ENCODE data around the gene SBF2.
A peak's percentile ranks its signal among the peaks of the same experiment; 100 is the strongest.

SBF2 gene

DNA sequence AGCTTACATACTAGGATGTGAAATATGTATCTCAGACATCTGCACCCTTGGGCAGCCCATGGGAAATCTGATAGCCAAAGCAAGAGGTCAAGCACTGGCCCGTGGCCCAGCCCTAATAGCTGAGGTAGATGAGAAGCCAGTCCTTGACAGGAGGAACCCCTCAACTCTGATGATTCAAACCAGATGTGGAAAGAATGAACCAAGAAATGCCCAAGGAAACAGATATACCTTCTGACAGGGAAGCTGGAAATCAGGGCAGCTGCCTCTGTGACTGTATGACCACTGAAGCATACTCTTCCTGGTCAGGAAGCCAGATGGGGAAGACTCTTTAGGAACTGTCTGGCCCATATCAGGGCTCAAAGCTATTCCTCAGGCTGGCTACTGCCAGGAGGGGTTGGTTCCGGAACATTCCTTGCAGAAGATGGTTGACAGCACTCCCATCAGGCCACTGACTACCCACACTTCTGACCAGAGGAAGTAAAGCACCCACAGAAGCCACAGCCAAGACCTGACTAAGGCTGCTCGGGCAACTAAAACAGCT lies 506.0 kb downstream of the SBF2 start:
- TF ChIP-seq, protein P1, sequence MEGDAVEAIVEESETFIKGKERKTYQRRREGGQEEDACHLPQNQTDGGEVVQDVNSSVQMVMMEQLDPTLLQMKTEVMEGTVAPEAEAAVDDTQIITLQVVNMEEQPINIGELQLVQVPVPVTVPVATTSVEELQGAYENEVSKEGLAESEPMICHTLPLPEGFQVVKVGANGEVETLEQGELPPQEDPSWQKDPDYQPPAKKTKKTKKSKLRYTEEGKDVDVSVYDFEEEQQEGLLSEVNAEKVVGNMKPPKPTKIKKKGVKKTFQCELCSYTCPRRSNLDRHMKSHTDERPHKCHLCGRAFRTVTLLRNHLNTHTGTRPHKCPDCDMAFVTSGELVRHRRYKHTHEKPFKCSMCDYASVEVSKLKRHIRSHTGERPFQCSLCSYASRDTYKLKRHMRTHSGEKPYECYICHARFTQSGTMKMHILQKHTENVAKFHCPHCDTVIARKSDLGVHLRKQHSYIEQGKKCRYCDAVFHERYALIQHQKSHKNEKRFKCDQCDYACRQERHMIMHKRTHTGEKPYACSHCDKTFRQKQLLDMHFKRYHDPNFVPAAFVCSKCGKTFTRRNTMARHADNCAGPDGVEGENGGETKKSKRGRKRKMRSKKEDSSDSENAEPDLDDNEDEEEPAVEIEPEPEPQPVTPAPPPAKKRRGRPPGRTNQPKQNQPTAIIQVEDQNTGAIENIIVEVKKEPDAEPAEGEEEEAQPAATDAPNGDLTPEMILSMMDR (IDR thresholded peaks at IDR 0.05; ENCODE audit: control insufficient read depth, insufficient read depth, low read depth, low read length, missing control alignments): no peak
- H3K4me3 ChIP-seq (ENCODE audit: control insufficient read depth, low read depth, low read length): no peak overlapping the region
- DNase-seq (ENCODE audit: low read depth): peak; percentile 97

DNA sequence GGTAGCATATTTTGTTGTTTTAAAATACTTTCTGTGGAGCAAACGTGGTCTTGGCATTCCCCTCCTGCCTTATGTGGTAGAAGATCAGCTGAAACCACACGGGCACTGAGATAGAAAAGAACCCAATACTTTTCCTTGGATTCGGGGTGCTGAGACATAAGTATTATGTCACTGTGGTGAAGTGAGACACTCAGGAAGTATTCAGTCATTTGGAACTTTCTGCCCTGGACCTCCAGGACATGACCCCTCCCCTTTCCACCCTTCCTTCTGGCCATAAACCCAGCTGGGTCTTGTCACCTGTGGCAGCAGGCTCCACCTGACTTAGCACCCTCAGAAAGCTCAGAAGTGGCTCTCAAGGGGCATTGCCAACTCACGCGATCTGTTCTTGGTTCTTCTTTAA lies 506.8 kb downstream of the SBF2 start:
- no peak for DNase-seq (ENCODE audit: low read depth)

DNA sequence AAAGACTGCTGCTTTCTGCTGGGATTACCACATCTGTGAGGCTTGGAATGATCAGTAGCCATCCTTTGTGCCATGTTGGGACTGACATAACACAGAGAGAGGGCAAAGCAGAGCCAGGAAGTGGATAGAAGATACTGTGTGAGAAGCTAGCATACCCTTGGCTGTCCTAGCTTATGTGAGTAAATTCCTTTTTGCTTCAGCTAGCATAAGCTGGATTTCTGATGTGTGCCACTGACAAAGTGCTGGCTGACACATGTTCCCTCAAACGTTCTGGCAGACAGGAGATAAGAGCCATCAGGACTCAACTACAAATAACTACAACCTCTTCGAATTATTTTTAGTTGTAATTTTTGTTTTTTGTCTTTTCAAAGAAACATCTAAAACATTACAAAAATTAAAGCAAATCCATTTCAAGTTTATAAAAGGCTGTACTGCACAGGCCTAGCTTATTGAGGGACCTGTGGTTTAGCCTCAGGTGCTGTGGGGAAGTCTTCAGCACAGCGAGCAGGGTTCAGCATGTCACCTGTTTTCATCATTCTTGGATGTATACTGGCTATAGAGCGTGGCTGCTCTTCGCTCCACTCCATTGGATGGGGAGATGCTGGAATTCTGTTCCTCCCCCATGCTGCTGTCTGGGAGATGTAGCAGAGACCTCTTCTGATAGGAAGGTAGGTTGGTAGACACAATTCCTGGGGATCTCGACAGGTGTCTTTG lies 509.3 kb downstream of the SBF2 start:
- no peak overlapping the region for H3K4me3 ChIP-seq (ENCODE audit: control insufficient read depth, low read depth, low read length)
- TF ChIP-seq, protein P1 (IDR thresholded peaks at IDR 0.05; ENCODE audit: control insufficient read depth, insufficient read depth, low read depth, low read length, missing control alignments): no peak
- DNase-seq (ENCODE audit: low read depth): no peak

More for the DNA sequence above, 506.8 kb downstream of the SBF2 start:
- TF ChIP-seq, protein P1 (IDR thresholded peaks at IDR 0.05; ENCODE audit: control insufficient read depth, insufficient read depth, low read depth, low read length, missing control alignments): no peak
- no peak overlapping the region for H3K4me3 ChIP-seq (ENCODE audit: control insufficient read depth, low read depth, low read length)

DNA sequence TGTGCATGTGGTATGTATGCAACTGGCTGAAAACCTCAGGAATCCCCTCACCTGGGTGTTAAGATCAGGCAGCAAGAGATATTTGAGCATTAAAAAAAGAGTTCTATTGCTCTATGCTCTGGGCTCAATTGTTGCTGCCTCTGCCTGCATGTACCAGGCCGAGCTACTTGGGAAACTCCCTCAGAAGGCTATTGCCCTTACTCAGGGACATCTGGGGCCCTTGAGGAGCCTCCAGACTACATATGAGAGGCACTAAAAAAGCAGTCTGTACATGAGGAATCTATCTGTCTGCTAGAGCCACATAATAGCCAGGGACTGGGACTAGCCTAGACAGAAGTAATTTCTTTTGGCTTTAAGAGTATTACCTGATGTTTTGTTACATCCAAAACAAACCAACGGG lies 510.0 kb downstream of the SBF2 start:
- no peak for DNase-seq (ENCODE audit: low read depth)
- H3K4me3 ChIP-seq (ENCODE audit: control insufficient read depth, low read depth, low read length): no peak overlapping the region
- TF ChIP-seq, protein P1 (IDR thresholded peaks at IDR 0.05; ENCODE audit: control insufficient read depth, insufficient read depth, low read depth, low read length, missing control alignments): no peak

DNA sequence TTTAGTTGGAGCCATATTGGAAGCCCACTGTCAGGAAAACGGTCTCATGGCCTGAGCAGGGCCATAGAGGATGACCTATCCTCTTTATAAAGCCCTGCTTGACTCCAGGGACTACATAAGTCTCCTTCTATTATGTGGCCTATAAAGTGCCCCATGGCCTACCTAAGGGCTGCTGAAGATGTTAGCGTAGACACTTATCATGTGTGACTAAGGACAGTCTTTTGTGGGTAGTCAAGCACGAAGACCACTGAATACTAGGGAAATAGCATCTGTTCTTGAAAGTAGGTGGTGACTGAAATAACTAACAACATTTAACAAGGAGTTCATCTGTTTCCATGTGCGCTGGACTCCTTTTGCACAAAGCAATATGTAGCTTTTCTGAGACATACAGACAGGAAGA lies 513.1 kb downstream of the SBF2 start:
- no peak for DNase-seq (ENCODE audit: low read depth)
- TF ChIP-seq, protein P1 (IDR thresholded peaks at IDR 0.05; ENCODE audit: control insufficient read depth, insufficient read depth, low read depth, low read length, missing control alignments): no peak
- H3K4me3 ChIP-seq (ENCODE audit: control insufficient read depth, low read depth, low read length): no peak overlapping the region

DNA sequence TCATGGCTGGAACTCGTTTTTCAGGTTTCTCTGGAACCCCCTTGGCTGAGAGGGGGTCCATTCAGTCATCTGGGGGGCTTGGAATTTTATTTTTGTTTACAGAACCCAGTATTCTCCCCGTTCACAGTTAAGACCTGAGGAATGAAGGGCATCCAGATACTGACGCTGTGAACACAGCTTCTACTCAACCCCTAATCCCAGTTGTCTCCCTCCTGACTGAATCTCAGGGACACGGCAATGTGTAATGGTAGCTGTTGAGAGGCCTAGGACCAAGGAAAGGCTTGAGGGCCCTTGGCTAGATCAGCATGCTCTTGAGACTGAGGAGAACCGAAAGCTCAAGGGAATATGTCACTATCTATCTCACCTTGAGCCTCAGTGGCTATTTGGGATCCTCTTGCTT lies 516.5 kb downstream of the SBF2 start:
- H3K4me3 ChIP-seq (ENCODE audit: control insufficient read depth, low read depth, low read length): no peak overlapping the region
- DNase-seq (ENCODE audit: low read depth): no peak
- TF ChIP-seq, protein P1 (IDR thresholded peaks at IDR 0.05; ENCODE audit: control insufficient read depth, insufficient read depth, low read depth, low read length, missing control alignments): no peak

Data from AG09309 (cell line).